GM23338 (cell line): ENCODE data around the gene ISG15. TPM values are rescaled to one million over a fixed set of nuclear protein-coding genes. Genes with fewer than 3 reads are reported as not detected.

Experiments
- ATAC-seq: fragments of 200-7000 bp; cut with Tn5 transposase; 3 replicates; pipeline ENCODE4 v1.9.1; 2020
- DNase-seq: peaks from one replicate; pipeline ENCODE4 v3.0.0-alpha.2; 2015; ENCODE audit warnings: low spot score
- H2AFZ ChIP-seq: fragments of 200-600 bp; sonication (generic); 2 replicates; pipeline ENCODE4 v1.8.0; 2016; ENCODE audit warnings: antibody characterized with exemption, mild to moderate bottlenecking, moderate library complexity
- H3F3A ChIP-seq: fragments of 200-600 bp; sonication (generic); replicated peaks from 2 replicates; pipeline ENCODE4 v1.8.0; 2017; ENCODE audit warnings: antibody characterized with exemption, mixed run types, low read depth
- H3K27ac ChIP-seq: fragments of 200-600 bp; sonication (generic); 2 replicates; pipeline ENCODE4 v1.6.1; 2016; ENCODE audit warnings: low read depth
- H3K27me3 ChIP-seq: fragments of 200-600 bp; sonication (generic); 2 replicates; pipeline ENCODE4 v1.8.0; 2016; ENCODE audit warnings: mild to moderate bottlenecking, mixed run types, moderate library complexity; ENCODE audit not compliant: insufficient read depth
- H3K36me3 ChIP-seq: fragments of 200-600 bp; sonication (generic); 2 replicates; pipeline ENCODE4 v1.8.0; 2016; ENCODE audit warnings: mild to moderate bottlenecking; ENCODE audit not compliant: insufficient read depth
- H3K4me1 ChIP-seq: fragments of 200-600 bp; sonication (generic); 2 replicates; pipeline ENCODE4 v1.8.0; 2016; ENCODE audit warnings: mild to moderate bottlenecking, moderate library complexity; ENCODE audit not compliant: insufficient read depth
- H3K4me2 ChIP-seq: fragments of 200-600 bp; sonication (generic); 2 replicates; pipeline ENCODE4 v1.7.1; 2017; ENCODE audit warnings: mixed run types
- H3K4me3 ChIP-seq: fragments of 200-600 bp; sonication (generic); 2 replicates; pipeline ENCODE4 v1.6.1; 2016; ENCODE audit warnings: mixed run types
- H3K79me2 ChIP-seq: fragments of 200-600 bp; sonication (generic); replicated peaks from 2 replicates; pipeline ENCODE4 v1.8.0; 2017; ENCODE audit warnings: mild to moderate bottlenecking; ENCODE audit not compliant: insufficient read depth
- H3K9me2 ChIP-seq: fragments of 200-600 bp; sonication (generic); 2 replicates; pipeline ENCODE4 v1.8.0; 2017; ENCODE audit not compliant: insufficient read depth
- H4K20me1 ChIP-seq: fragments of 200-600 bp; sonication (generic); replicated peaks from 2 replicates; pipeline ENCODE4 v1.8.0; 2017; ENCODE audit warnings: mild to moderate bottlenecking; ENCODE audit not compliant: insufficient read depth
- H3K27ac Mint-ChIP-seq: 2 replicates; pipeline ENCODE4 v1.8.0; 2020; ENCODE audit warnings: inconsistent platforms, mild to moderate bottlenecking, moderate library complexity, mixed read lengths
- H3K27me3 Mint-ChIP-seq: 3 replicates; pipeline ENCODE4 v1.8.0; 2022; ENCODE audit warnings: low read depth, mild to moderate bottlenecking, moderate library complexity, mixed read lengths, inconsistent platforms; ENCODE audit not compliant: insufficient read depth, poor library complexity
- H3K36me3 Mint-ChIP-seq: 3 replicates; pipeline ENCODE4 v1.8.0; 2021; ENCODE audit warnings: low read depth, mild to moderate bottlenecking, inconsistent platforms, moderate library complexity, mixed read lengths
- H3K4me1 Mint-ChIP-seq: 3 replicates; pipeline ENCODE4 v1.8.0; 2020; ENCODE audit warnings: mild to moderate bottlenecking, inconsistent platforms, mixed read lengths
- H3K4me3 Mint-ChIP-seq: 3 replicates; pipeline ENCODE4 v1.8.0; 2021; ENCODE audit warnings: moderate library complexity, mild to moderate bottlenecking, inconsistent platforms, mixed read lengths
- H3K9me3 Mint-ChIP-seq: 3 replicates; pipeline ENCODE4 v1.8.0; 2020; ENCODE audit warnings: moderate library complexity, mild to moderate bottlenecking, inconsistent platforms, mixed read lengths
- CREB1 ChIP-seq: fragments of 250-450 bp; sonication (Bioruptor Pico); IDR thresholded peaks from 2 replicates; pipeline ENCODE4 v1.5.0; 2020; ENCODE audit warnings: low read depth, mild to moderate bottlenecking, moderate library complexity
- EZH2 ChIP-seq: fragments of 200-600 bp; sonication (generic); IDR thresholded peaks from one replicate; pipeline ENCODE4 v1.8.0; 2017; ENCODE audit warnings: antibody characterized with exemption, mild to moderate bottlenecking, low read depth; ENCODE audit not compliant: unreplicated experiment
- EZH2phosphoT487 ChIP-seq: fragments of 200-600 bp; sonication (generic); IDR thresholded peaks from one replicate; pipeline ENCODE4 v1.8.1; 2018; ENCODE audit warnings: antibody characterized with exemption; ENCODE audit not compliant: unreplicated experiment
- JUNB ChIP-seq: IDR thresholded peaks from one replicate; pipeline ENCODE4 v1.6.1; 2016; ENCODE audit warnings: antibody characterized with exemption; ENCODE audit not compliant: unreplicated experiment
- NANOG ChIP-seq: IDR thresholded peaks from 2 replicates; pipeline ENCODE4 v1.6.1; 2016; ENCODE audit warnings: antibody characterized with exemption, borderline replicate concordance
- POLR2AphosphoS5 ChIP-seq: IDR thresholded peaks from 2 replicates; pipeline ENCODE4 v1.6.1; 2016; ENCODE audit warnings: antibody characterized with exemption, low read depth
- STAT1 ChIP-seq: IDR thresholded peaks from one replicate; pipeline ENCODE4 v1.6.1; 2016; ENCODE audit warnings: antibody characterized with exemption; ENCODE audit not compliant: unreplicated experiment
- ZNF114 ChIP-seq: fragments of 250-450 bp; sonication (Bioruptor Pico); IDR thresholded peaks from 2 replicates; pipeline ENCODE4 v1.5.0; 2020; ENCODE audit warnings: mild to moderate bottlenecking, moderate library complexity
- ZNF331 ChIP-seq: fragments of 250-450 bp; sonication (Bioruptor Pico); IDR thresholded peaks from 2 replicates; pipeline ENCODE4 v1.5.0; 2020; ENCODE audit warnings: low read depth, mild to moderate bottlenecking, moderate library complexity
- polyA plus RNA-seq: library from polyadenylated mRNA; unstranded; fragments of >200 nt; fragmentation: Nextera tagmentation; extraction: Ambion mirVana; gene quantifications from 2 replicates; pipeline ENCODE4 v1.2.1, GENCODE V29; 2016
- total RNA-seq: library from RNA; depleted of rRNA; stranded (reverse); fragments of >200 nt; shearing (Covaris generic); gene quantifications from 2 replicates; pipeline ENCODE4 v1.2.3, GENCODE V29; 2014
- TF ChIP-seq, protein P1 (sequence below): fragments of 250-450 bp; sonication (Bioruptor Pico); IDR thresholded peaks from 2 replicates; pipeline ENCODE4 v1.5.0; 2020; ENCODE audit warnings: mild to moderate bottlenecking, moderate library complexity
- TF ChIP-seq, protein P2 (sequence below): IDR thresholded peaks from 2 replicates; pipeline ENCODE4 v1.6.1; 2016; ENCODE audit warnings: antibody characterized with exemption
- TF ChIP-seq, protein P3 (sequence below): IDR thresholded peaks from one replicate; pipeline ENCODE4 v1.6.1; 2018; ENCODE audit warnings: antibody characterized with exemption; ENCODE audit not compliant: unreplicated experiment

The ISG15 gene
- total and polyA plus RNA-seq, 2 experiments from 2014 or later: 52.9 to 101 TPM

DNA sequence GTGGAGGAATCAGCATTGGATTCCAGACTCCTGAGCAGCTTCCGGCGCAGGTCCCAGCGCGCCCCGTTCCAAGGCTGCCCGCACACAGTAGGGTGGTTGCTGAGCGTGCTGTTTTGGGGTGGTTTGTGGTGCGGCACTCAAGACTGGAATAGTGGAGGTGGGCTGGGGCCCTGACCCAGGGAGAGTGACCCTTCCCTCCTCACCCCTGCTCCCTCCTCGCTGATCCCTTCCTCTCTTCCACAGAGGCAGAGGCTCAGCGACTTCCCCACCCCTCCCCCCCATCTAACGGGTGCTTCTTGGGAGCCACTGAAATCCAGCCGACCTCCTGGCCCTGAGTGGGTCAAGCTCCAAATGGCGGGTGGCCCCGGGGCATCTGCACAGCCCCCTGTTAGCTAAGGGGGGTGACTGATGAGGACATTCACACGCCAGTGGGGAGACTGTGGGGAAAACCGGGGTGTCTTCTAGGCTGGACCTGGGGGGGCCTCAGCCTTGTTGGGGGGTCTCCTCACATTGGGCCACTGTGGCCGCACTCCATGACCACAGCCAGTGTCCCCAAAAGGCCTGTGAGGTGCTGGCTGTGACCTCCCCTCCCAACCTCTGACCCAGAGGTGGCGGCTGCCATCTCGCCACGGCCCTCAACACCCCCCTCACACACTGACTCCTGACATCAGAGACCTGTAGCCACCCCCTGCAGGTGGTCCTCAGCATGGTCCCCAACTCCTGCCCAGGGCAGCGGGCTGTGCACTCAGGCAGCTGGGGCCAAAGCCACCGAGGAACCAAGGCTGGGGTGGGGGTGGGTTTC lies 9.5 kb upstream of the ISG15 start:
- Histone ChIP-seq H3K27me3 (peaks cover 73% of the 10 kb centered on the region), H3K4me2 (no peak overlapping the region), H4K20me1 (no peaks in the 10 kb centered on the region; the same call in 1 of the 2 replicates), H3K27ac (no peak overlapping the region), H3K4me3 (no peak overlapping the region), H3K9me2 (no peaks in the 10 kb centered on the region), H3F3A (peaks cover 4% of the 10 kb centered on the region; the same call in 1 of the 2 replicates), H3K4me1 (peaks cover 8% of the 10 kb centered on the region; the same call in 1 of the 2 replicates), H2AFZ (no peak overlapping the region), H3K79me2 (no peaks in the 10 kb centered on the region), H3K36me3 (no peaks in the 10 kb centered on the region)
- Mint-ChIP-seq H3K4me1 (peaks cover 18% of the 10 kb centered on the region), H3K9me3 (peaks cover 2% of the 10 kb centered on the region; the same call in 1 of the 3 replicates), H3K4me3 (no peak overlapping the region), H3K27ac (no peak overlapping the region), H3K36me3 (no peaks in the 10 kb centered on the region; the same call in 2 of the 3 replicates), H3K27me3 (peaks cover 58% of the 10 kb centered on the region)
- ATAC-seq (no peak), DNase-seq (no peak)
- TF ChIP-seq EZH2phosphoT487: no peak
- no peak for TF ChIP-seq NANOG
- TF ChIP-seq, protein P1, sequence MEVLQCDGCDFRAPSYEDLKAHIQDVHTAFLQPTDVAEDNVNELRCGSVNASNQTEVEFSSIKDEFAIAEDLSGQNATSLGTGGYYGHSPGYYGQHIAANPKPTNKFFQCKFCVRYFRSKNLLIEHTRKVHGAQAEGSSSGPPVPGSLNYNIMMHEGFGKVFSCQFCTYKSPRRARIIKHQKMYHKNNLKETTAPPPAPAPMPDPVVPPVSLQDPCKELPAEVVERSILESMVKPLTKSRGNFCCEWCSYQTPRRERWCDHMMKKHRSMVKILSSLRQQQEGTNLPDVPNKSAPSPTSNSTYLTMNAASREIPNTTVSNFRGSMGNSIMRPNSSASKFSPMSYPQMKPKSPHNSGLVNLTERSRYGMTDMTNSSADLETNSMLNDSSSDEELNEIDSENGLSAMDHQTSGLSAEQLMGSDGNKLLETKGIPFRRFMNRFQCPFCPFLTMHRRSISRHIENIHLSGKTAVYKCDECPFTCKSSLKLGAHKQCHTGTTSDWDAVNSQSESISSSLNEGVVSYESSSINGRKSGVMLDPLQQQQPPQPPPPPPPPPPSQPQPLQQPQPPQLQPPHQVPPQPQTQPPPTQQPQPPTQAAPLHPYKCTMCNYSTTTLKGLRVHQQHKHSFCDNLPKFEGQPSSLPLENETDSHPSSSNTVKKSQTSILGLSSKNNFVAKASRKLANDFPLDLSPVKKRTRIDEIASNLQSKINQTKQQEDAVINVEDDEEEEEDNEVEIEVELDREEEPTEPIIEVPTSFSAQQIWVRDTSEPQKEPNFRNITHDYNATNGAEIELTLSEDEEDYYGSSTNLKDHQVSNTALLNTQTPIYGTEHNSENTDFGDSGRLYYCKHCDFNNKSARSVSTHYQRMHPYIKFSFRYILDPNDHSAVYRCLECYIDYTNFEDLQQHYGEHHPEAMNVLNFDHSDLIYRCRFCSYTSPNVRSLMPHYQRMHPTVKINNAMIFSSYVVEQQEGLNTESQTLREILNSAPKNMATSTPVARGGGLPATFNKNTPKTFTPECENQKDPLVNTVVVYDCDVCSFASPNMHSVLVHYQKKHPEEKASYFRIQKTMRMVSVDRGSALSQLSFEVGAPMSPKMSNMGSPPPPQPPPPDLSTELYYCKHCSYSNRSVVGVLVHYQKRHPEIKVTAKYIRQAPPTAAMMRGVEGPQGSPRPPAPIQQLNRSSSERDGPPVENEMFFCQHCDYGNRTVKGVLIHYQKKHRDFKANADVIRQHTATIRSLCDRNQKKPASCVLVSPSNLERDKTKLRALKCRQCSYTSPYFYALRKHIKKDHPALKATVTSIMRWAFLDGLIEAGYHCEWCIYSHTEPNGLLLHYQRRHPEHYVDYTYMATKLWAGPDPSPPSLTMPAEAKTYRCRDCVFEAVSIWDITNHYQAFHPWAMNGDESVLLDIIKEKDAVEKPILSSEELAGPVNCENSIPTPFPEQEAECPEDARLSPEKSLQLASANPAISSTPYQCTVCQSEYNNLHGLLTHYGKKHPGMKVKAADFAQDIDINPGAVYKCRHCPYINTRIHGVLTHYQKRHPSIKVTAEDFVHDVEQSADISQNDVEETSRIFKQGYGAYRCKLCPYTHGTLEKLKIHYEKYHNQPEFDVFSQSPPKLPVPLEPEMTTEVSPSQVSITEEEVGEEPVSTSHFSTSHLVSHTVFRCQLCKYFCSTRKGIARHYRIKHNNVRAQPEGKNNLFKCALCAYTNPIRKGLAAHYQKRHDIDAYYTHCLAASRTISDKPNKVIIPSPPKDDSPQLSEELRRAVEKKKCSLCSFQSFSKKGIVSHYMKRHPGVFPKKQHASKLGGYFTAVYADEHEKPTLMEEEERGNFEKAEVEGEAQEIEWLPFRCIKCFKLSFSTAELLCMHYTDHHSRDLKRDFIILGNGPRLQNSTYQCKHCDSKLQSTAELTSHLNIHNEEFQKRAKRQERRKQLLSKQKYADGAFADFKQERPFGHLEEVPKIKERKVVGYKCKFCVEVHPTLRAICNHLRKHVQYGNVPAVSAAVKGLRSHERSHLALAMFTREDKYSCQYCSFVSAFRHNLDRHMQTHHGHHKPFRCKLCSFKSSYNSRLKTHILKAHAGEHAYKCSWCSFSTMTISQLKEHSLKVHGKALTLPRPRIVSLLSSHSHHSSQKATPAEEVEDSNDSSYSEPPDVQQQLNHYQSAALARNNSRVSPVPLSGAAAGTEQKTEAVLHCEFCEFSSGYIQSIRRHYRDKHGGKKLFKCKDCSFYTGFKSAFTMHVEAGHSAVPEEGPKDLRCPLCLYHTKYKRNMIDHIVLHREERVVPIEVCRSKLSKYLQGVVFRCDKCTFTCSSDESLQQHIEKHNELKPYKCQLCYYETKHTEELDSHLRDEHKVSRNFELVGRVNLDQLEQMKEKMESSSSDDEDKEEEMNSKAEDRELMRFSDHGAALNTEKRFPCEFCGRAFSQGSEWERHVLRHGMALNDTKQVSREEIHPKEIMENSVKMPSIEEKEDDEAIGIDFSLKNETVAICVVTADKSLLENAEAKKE (CRISPR knock-in tag): no peak
- no peak for TF ChIP-seq STAT1
- TF ChIP-seq, protein P2, sequence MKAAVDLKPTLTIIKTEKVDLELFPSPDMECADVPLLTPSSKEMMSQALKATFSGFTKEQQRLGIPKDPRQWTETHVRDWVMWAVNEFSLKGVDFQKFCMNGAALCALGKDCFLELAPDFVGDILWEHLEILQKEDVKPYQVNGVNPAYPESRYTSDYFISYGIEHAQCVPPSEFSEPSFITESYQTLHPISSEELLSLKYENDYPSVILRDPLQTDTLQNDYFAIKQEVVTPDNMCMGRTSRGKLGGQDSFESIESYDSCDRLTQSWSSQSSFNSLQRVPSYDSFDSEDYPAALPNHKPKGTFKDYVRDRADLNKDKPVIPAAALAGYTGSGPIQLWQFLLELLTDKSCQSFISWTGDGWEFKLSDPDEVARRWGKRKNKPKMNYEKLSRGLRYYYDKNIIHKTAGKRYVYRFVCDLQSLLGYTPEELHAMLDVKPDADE: no peak
- TF ChIP-seq JUNB: no peak
- TF ChIP-seq, protein P3, sequence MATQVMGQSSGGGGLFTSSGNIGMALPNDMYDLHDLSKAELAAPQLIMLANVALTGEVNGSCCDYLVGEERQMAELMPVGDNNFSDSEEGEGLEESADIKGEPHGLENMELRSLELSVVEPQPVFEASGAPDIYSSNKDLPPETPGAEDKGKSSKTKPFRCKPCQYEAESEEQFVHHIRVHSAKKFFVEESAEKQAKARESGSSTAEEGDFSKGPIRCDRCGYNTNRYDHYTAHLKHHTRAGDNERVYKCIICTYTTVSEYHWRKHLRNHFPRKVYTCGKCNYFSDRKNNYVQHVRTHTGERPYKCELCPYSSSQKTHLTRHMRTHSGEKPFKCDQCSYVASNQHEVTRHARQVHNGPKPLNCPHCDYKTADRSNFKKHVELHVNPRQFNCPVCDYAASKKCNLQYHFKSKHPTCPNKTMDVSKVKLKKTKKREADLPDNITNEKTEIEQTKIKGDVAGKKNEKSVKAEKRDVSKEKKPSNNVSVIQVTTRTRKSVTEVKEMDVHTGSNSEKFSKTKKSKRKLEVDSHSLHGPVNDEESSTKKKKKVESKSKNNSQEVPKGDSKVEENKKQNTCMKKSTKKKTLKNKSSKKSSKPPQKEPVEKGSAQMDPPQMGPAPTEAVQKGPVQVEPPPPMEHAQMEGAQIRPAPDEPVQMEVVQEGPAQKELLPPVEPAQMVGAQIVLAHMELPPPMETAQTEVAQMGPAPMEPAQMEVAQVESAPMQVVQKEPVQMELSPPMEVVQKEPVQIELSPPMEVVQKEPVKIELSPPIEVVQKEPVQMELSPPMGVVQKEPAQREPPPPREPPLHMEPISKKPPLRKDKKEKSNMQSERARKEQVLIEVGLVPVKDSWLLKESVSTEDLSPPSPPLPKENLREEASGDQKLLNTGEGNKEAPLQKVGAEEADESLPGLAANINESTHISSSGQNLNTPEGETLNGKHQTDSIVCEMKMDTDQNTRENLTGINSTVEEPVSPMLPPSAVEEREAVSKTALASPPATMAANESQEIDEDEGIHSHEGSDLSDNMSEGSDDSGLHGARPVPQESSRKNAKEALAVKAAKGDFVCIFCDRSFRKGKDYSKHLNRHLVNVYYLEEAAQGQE: no peak
- TF ChIP-seq ZNF114: no peak
- no peak for TF ChIP-seq CREB1 (CRISPR knock-in tag)
- no peak for TF ChIP-seq POLR2AphosphoS5
- no peak for TF ChIP-seq ZNF331 (CRISPR knock-in tag)
- no peak for TF ChIP-seq EZH2
